BLaER1 treated with 17β-estradiol and CSF1 and Interleukin-3, amounts not matched to agents 10 nM and 100 nM (cell line): Measurements from ENCODE around the gene ETV6.
A peak's percentile ranks its signal among the peaks of the same experiment; 100 is the strongest.

Experiments
- H3K27ac ChIP-seq, 11 experiments: shearing (Covaris generic); formaldehyde crosslinking; 2 replicates each; pipeline ENCODE4 v1.8.1; 2022
- H3K27me3 ChIP-seq, 11 experiments: shearing (Covaris generic); formaldehyde crosslinking; 2 replicates each; pipeline ENCODE4 v1.8.1; 2022
- H3K36me3 ChIP-seq, 11 experiments: shearing (Covaris generic); formaldehyde crosslinking; 2 replicates each; pipeline ENCODE4 v1.8.1; 2022
- H3K4me1 ChIP-seq, 10 experiments: shearing (Covaris generic); formaldehyde crosslinking; 2 replicates each; pipeline ENCODE4 v1.8.1; 2022
- H3K4me2 ChIP-seq, 11 experiments: shearing (Covaris generic); formaldehyde crosslinking; 2 replicates each; pipeline ENCODE4 v1.8.1; 2022
- H3K4me3 ChIP-seq, 10 experiments: shearing (Covaris generic); formaldehyde crosslinking; 2 replicates each; pipeline ENCODE4 v1.8.1; 2022
- H3K9ac ChIP-seq, 11 experiments: shearing (Covaris generic); formaldehyde crosslinking; 2 replicates each; pipeline ENCODE4 v1.8.1; 2022
- H3K9me3 ChIP-seq, 11 experiments: shearing (Covaris generic); formaldehyde crosslinking; replicated peaks in 1 of 11; 2 replicates each; pipeline ENCODE4 v1.8.1; 2022
- H4K20me1 ChIP-seq, 11 experiments: shearing (Covaris generic); formaldehyde crosslinking; 2 replicates each; pipeline ENCODE4 v1.8.1; 2022
- Cebpa-rat ChIP-seq, 11 experiments: shearing (Covaris generic); IDR thresholded peaks; 2 replicates each; pipeline ENCODE4 v1.8.1; 2022

Gene ETV6

GRCh38 chr12:11719678-11720099, 70.2 kb downstream of the ETV6 start:
- Histone ChIP-seq H3K9ac (peak overlapping the region in 7 of 11 experiments; percentile 18 to 46 (median 25); a peak in 8 of 22 replicates), H3K9me3 (peaks cover 0 to 33% (median 13%) of the 10 kb centered on the region in 11 experiments; a peak in 15 of 22 replicates), H3K36me3 (peaks cover 24 to 95% (median 65%) of the 10 kb centered on the region in 11 experiments), H4K20me1 (peaks cover 3 to 90% (median 37%) of the 10 kb centered on the region in 11 experiments; a peak in 16 of 22 replicates), H3K4me2 (peak overlapping the region; percentile 37 to 79 (median 68)), H3K27ac (peak overlapping the region in 10 of 11 experiments; percentile 18 to 72 (median 54); a peak in 20 of 22 replicates), H3K27me3 (no peaks in the 10 kb centered on the region), H3K4me3 (no peak overlapping the region), H3K4me1 (peaks cover 28 to 100% (median 71%) of the 10 kb centered on the region in 10 experiments)
- TF ChIP-seq Cebpa-rat (IDR thresholded peaks at IDR 0.05) = no peak

- peak overlapping the region in 2 of 11 experiments; percentile 4 to 68; a peak in 1 of 22 replicates for H3K4me2 ChIP-seq
Observed at GRCh38 chr12:11722071-11722470, 72.6 kb downstream of the ETV6 start.

GRCh38 chr12:11722578-11723138, 73.2 kb downstream of the ETV6 start:
- Histone ChIP-seq H3K4me2 (peak overlapping the region in 3 of 11 experiments; percentile 68 to 73 (median 72); a peak in 3 of 22 replicates), H3K4me1 (peaks cover 57 to 100% (median 80%) of the 10 kb centered on the region in 10 experiments), H3K4me3 (no peak overlapping the region), H3K27me3 (no peaks in the 10 kb centered on the region), H3K27ac (no peak overlapping the region), H3K9me3 (peaks cover 6 to 41% (median 21%) of the 10 kb centered on the region in 11 experiments; a peak in 19 of 22 replicates), H3K9ac (no peak overlapping the region), H4K20me1 (peaks cover 3 to 90% (median 40%) of the 10 kb centered on the region in 11 experiments; a peak in 20 of 22 replicates), H3K36me3 (peaks cover 12 to 79% (median 62%) of the 10 kb centered on the region in 11 experiments; a peak in 20 of 22 replicates)
- TF ChIP-seq Cebpa-rat (IDR thresholded peaks at IDR 0.05) = no peak

More at GRCh38 chr12:11722071-11722470, 72.6 kb downstream of the ETV6 start:
- Histone ChIP-seq H3K27ac (no peak overlapping the region), H3K4me3 (no peak overlapping the region), H3K27me3 (no peaks in the 10 kb centered on the region), H3K9me3 (peaks cover 6 to 41% (median 21%) of the 10 kb centered on the region in 11 experiments; a peak in 19 of 22 replicates), H4K20me1 (peaks cover 3 to 90% (median 41%) of the 10 kb centered on the region in 11 experiments; a peak in 19 of 22 replicates), H3K36me3 (peaks cover 18 to 85% (median 66%) of the 10 kb centered on the region in 11 experiments; a peak in 21 of 22 replicates), H3K4me1 (peaks cover 51 to 100% (median 80%) of the 10 kb centered on the region in 10 experiments), H3K9ac (no peak overlapping the region)
- TF ChIP-seq Cebpa-rat (IDR thresholded peaks at IDR 0.05) = no peak

GRCh38 chr12:11723993-11724392, 74.5 kb downstream of the ETV6 start:
- peak overlapping the region in 9 of 11 experiments; percentile 56 to 73 (median 69); a peak in 19 of 22 replicates for H3K4me2 ChIP-seq
- H3K27ac ChIP-seq = peak overlapping the region in 6 of 11 experiments; percentile 2 to 48 (median 28); a peak in 7 of 22 replicates
- peaks cover 12 to 74% (median 58%) of the 10 kb centered on the region in 11 experiments; a peak in 19 of 22 replicates for H3K36me3 ChIP-seq
- peaks cover 66 to 100% (median 79%) of the 10 kb centered on the region in 10 experiments for H3K4me1 ChIP-seq
- no peak for TF ChIP-seq Cebpa-rat (IDR thresholded peaks at IDR 0.05)
- H3K9me3 ChIP-seq = peaks cover 6 to 41% (median 21%) of the 10 kb centered on the region in 11 experiments; a peak in 19 of 22 replicates
- H3K27me3 ChIP-seq = no peaks in the 10 kb centered on the region
- no peak overlapping the region for H3K9ac ChIP-seq
- H3K4me3 ChIP-seq = no peak overlapping the region
- peaks cover 8 to 90% (median 38%) of the 10 kb centered on the region in 11 experiments; a peak in 20 of 22 replicates for H4K20me1 ChIP-seq

GRCh38 chr12:11724888-11725311, 75.4 kb downstream of the ETV6 start:
- Histone ChIP-seq H3K9me3 (peaks cover 6 to 41% (median 21%) of the 10 kb centered on the region in 11 experiments; a peak in 19 of 22 replicates), H3K4me2 (peak overlapping the region; percentile 56 to 84 (median 70)), H3K27me3 (no peaks in the 10 kb centered on the region), H3K4me3 (0 out of 20 replicates have a peak overlapping the region, but pooled peaks of 1 of the 10 experiments have one; percentile 0), H3K4me1 (peaks cover 66 to 100% (median 79%) of the 10 kb centered on the region in 10 experiments), H4K20me1 (peaks cover 8 to 91% (median 40%) of the 10 kb centered on the region in 11 experiments; a peak in 20 of 22 replicates), H3K27ac (peak overlapping the region in 1 of 11 experiments; percentile 48; a peak in 1 of 22 replicates), H3K9ac (no peak overlapping the region), H3K36me3 (peaks cover 12 to 77% (median 55%) of the 10 kb centered on the region in 11 experiments; a peak in 19 of 22 replicates)
- TF ChIP-seq Cebpa-rat (IDR thresholded peaks at IDR 0.05) = no peak

- peaks cover 12 to 91% (median 48%) of the 10 kb centered on the region in 11 experiments; a peak in 20 of 22 replicates for H4K20me1 ChIP-seq
- H3K4me3 ChIP-seq = no peak overlapping the region
- peak overlapping the region; percentile 56 to 84 (median 70) for H3K4me2 ChIP-seq
- peaks cover 70 to 100% (median 79%) of the 10 kb centered on the region in 10 experiments for H3K4me1 ChIP-seq
- peaks cover 12 to 81% (median 50%) of the 10 kb centered on the region in 11 experiments; a peak in 19 of 22 replicates for H3K36me3 ChIP-seq
- H3K9ac ChIP-seq = no peak overlapping the region
- no peak for TF ChIP-seq Cebpa-rat (IDR thresholded peaks at IDR 0.05)
- H3K27me3 ChIP-seq = no peaks in the 10 kb centered on the region
- H3K9me3 ChIP-seq = peaks cover 6 to 34% (median 21%) of the 10 kb centered on the region in 11 experiments; a peak in 19 of 22 replicates
- H3K27ac ChIP-seq = peak overlapping the region in 9 of 11 experiments; percentile 6 to 51 (median 36); a peak in 10 of 22 replicates
Observed at GRCh38 chr12:11725686-11726085, 76.2 kb downstream of the ETV6 start.

- TF ChIP-seq Cebpa-rat (IDR thresholded peaks at IDR 0.05) = no peak
- Histone ChIP-seq H3K9ac (peak overlapping the region in 4 of 11 experiments; percentile 18 to 55 (median 38); a peak in 8 of 22 replicates), H4K20me1 (peaks cover 12 to 100% (median 55%) of the 10 kb centered on the region in 11 experiments; a peak in 20 of 22 replicates), H3K36me3 (peaks cover 7 to 76% (median 48%) of the 10 kb centered on the region in 11 experiments; a peak in 19 of 22 replicates), H3K4me3 (no peak overlapping the region), H3K27me3 (no peaks in the 10 kb centered on the region), H3K4me1 (peaks cover 79 to 100% (median 85%) of the 10 kb centered on the region in 10 experiments), H3K9me3 (peaks cover 6 to 34% (median 19%) of the 10 kb centered on the region in 11 experiments; a peak in 19 of 22 replicates), H3K27ac (peak overlapping the region in 8 of 11 experiments; percentile 6 to 57 (median 39); a peak in 13 of 22 replicates), H3K4me2 (peak overlapping the region; percentile 56 to 84 (median 70))
Observed at GRCh38 chr12:11726659-11727058, 77.2 kb downstream of the ETV6 start.

GRCh38 chr12:11727133-11727664, 77.7 kb downstream of the ETV6 start:
- Histone ChIP-seq H3K36me3 (peaks cover 11 to 76% (median 47%) of the 10 kb centered on the region in 11 experiments; a peak in 20 of 22 replicates), H3K27me3 (no peaks in the 10 kb centered on the region), H3K4me1 (peaks cover 85 to 100% (median 90%) of the 10 kb centered on the region in 10 experiments), H4K20me1 (peaks cover 12 to 100% (median 60%) of the 10 kb centered on the region in 11 experiments; a peak in 20 of 22 replicates), H3K9me3 (peaks cover 6 to 34% (median 18%) of the 10 kb centered on the region in 11 experiments; a peak in 19 of 22 replicates), H3K4me3 (no peak overlapping the region), H3K9ac (peak overlapping the region in 5 of 11 experiments; percentile 3 to 55 (median 32); a peak in 9 of 22 replicates), H3K4me2 (peak overlapping the region; percentile 56 to 84 (median 70)), H3K27ac (peak overlapping the region in 8 of 11 experiments; percentile 10 to 57 (median 39); a peak in 14 of 22 replicates)
- no peak for TF ChIP-seq Cebpa-rat (IDR thresholded peaks at IDR 0.05)
